ENCODE measurements around the gene UBE2H. TPM values are rescaled to one million over a fixed set of nuclear protein-coding genes. Genes with fewer than 3 reads are reported as not detected.

Gene UBE2H
- total RNA-seq, 2 donors from 2014 or later, result 92.6 to 93.4 TPM

DNA sequence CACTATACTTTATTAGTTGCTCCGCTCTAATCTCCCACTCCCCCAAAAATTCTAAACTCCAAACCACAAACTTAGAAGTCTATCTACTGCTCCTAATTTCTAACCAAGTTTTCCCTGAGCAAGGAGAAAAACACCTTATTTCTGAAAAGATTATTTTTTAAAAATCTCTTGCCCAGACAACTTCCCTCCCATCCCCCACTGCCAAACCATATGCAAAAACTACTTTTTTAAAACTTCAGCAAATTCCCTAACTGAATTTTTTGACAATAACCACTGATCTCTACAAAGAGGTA, 1.9 kb downstream of the UBE2H start:
- no peaks in the 10 kb centered on the region for H3K27me3 ChIP-seq
- WGBS, 2 donors, result 21 to 23% methylated on average over 1 of the region's 1 CpG
- peak overlapping the region; percentile 63 to 91 for H3K4me3 ChIP-seq
- intact Hi-C loops (cut with DNase I), result no loop called here
- DNase-seq (no peak), ATAC-seq (no peak)
- TF ChIP-seq POLR2A (IDR thresholded peaks at IDR 0.05), result no peak
- TF ChIP-seq, protein P1, sequence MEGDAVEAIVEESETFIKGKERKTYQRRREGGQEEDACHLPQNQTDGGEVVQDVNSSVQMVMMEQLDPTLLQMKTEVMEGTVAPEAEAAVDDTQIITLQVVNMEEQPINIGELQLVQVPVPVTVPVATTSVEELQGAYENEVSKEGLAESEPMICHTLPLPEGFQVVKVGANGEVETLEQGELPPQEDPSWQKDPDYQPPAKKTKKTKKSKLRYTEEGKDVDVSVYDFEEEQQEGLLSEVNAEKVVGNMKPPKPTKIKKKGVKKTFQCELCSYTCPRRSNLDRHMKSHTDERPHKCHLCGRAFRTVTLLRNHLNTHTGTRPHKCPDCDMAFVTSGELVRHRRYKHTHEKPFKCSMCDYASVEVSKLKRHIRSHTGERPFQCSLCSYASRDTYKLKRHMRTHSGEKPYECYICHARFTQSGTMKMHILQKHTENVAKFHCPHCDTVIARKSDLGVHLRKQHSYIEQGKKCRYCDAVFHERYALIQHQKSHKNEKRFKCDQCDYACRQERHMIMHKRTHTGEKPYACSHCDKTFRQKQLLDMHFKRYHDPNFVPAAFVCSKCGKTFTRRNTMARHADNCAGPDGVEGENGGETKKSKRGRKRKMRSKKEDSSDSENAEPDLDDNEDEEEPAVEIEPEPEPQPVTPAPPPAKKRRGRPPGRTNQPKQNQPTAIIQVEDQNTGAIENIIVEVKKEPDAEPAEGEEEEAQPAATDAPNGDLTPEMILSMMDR (IDR thresholded peaks at IDR 0.05), result no peak
- H3K4me1 ChIP-seq, result peaks cover 48% of the 10 kb centered on the region
- H3K9me3 ChIP-seq, result no peaks in the 10 kb centered on the region
- peak overlapping the region; percentile 98 to 99 (median 98) for H3K27ac ChIP-seq
- no peaks in the 10 kb centered on the region for H3K36me3 ChIP-seq (replicated peaks in 1 of 2; ENCODE audit: insufficient read depth in 1 of 2, low read depth in 2 of 2)

DNA sequence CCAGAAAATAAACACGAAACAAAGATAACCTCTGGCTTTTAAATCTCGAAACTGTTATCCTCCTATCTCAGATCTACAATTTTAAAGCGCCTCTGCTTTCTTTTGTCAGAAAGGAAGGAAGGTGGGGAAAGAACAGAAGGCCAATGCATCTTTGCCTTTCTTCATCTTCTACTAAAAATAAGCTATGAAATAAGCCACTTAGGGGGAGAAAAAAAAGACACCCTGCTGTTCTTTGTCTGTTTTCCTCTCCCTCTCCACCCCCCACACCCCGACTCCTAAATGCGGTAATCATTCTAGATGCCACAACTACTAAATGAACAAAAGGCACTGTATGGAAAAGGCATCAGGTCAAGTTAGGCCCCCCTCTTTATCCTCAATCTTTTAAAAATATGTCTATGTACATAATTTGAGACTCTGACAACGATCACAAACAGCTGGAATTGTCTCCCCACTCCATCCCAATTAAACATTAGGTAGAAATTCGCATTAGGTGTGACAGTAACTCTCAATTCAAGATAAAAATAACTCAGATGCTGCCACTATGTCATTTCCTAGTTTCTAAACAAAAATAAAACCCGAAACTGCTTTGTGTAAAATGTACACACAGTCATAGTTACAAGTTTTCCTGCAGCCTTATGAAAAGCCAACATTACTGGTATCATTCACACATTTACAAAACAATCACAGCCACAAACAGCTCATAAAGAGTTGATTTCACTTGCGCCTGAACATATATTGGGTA, 2.4 kb downstream of the UBE2H start:
- peak overlapping the region in 1 of 2 donors; percentile 63 for H3K4me3 ChIP-seq
- peak overlapping the region; percentile 98 to 99 (median 98) for H3K27ac ChIP-seq
- DNase-seq (peak in 2 of 4 donors; percentile 12 to 35), ATAC-seq (no peak)
- TF ChIP-seq, protein P1 (IDR thresholded peaks at IDR 0.05), result no peak
- peak in 1 of 3 donors; percentile 12 for TF ChIP-seq POLR2A (IDR thresholded peaks at IDR 0.05)
- H3K36me3 ChIP-seq (replicated peaks in 1 of 2; ENCODE audit: insufficient read depth in 1 of 2, low read depth in 2 of 2), result no peaks in the 10 kb centered on the region
- WGBS, 2 donors, result 6% methylated on average over 9 of the region's 9 CpGs
- H3K9me3 ChIP-seq, result no peaks in the 10 kb centered on the region
- peaks cover 49% of the 10 kb centered on the region for H3K4me1 ChIP-seq
- intact Hi-C loops (cut with DNase I), result no loop called here
- H3K27me3 ChIP-seq, result no peaks in the 10 kb centered on the region

DNA sequence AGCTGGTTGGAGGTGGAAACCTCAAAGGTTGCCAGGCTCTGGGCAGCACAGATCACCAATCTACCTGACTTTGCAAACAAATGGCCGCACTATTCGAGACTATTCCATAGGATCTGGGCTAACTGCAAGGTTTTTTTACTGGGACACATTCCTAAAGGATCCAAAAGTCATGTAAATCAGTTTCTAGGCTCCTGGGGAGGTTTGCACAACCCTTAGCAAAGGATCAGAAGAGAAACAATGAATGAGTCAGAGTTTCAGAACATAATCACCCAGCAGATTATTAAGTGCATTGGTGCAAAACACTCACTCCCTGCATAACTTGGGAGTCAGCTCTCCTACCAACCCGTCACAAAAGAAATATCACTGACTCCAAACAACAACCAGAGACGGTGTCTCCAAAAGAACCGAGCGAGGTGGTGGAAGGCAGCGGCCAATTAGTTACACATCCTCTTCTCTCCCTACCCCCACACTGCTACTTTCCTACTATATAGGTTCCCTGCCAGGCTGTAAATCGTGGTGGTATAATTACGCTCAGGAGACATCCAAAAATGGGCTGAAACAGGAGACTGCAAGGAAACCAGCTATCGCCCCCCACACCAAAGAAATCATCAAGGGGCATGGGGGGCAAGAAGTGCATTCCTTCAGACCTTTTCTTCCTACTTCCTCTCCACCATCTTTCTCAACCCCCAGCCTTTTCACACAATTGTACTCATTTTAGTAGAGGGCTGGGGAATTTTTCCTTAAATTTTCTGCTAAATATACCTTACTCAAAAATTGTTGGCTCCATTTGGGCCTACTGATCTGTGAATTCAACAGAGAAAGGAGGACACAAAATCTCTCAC, 3.2 kb downstream of the UBE2H start:
- Histone ChIP-seq H3K36me3 (replicated peaks in 1 of 2; ENCODE audit: insufficient read depth in 1 of 2, low read depth in 2 of 2) (no peaks in the 10 kb centered on the region), H3K27me3 (no peaks in the 10 kb centered on the region), H3K27ac (peak overlapping the region; percentile 98 to 99 (median 98)), H3K4me3 (peak overlapping the region in 1 of 2 donors; percentile 0), H3K9me3 (no peaks in the 10 kb centered on the region), H3K4me1 (peaks cover 49% of the 10 kb centered on the region)
- ATAC-seq, result peak; percentile 19
- intact Hi-C loops (cut with DNase I), result no loop called here
- DNase-seq, result peak in 2 of 4 donors; percentile 19 to 45
- 6 to 8% methylated on average over 10 of the region's 10 CpGs for WGBS, 2 donors
- peak; percentile 3 to 70 (median 57) for TF ChIP-seq POLR2A (IDR thresholded peaks at IDR 0.05)
- TF ChIP-seq, protein P1 (IDR thresholded peaks at IDR 0.05), result no peak

DNA sequence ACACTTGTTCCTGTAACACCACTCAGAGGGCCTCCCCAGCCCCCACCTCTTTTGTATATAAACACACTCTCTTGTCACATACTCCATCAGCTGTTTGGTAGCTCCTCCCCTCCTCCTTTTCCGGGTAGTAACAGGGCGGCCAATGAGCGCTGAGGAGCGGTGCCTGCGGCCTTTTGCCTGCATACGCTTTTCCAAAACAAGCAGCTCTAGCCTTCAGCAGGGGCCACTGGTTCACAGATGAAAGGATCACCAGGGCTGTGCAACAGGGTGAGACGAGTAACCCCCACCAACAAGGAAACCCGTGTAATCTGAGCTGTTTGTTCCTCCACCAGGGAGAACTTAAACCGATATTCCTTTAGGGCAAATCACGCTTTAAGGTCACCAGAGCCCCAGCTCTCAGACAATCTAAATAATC, 3.9 kb downstream of the UBE2H start:
- intact Hi-C loops (cut with DNase I), result no loop called here
- peak overlapping the region; percentile 98 to 99 (median 98) for H3K27ac ChIP-seq
- H3K4me1 ChIP-seq, result peaks cover 49% of the 10 kb centered on the region
- 0 to 2% methylated on average over 9 to 10 of the region's 10 CpGs for WGBS, 2 donors
- TF ChIP-seq, protein P1 (IDR thresholded peaks at IDR 0.05), result peak in 1 of 7 experiments; percentile 3
- TF ChIP-seq POLR2A (IDR thresholded peaks at IDR 0.05), result peak; percentile 47 to 91 (median 84)
- no peaks in the 10 kb centered on the region for H3K27me3 ChIP-seq
- no peaks in the 10 kb centered on the region for H3K9me3 ChIP-seq
- peak; percentile 69 for ATAC-seq
- peak; percentile 87 to 95 (median 91) for DNase-seq
- H3K4me3 ChIP-seq, result no peak overlapping the region
- no peaks in the 10 kb centered on the region for H3K36me3 ChIP-seq (replicated peaks in 1 of 2; ENCODE audit: insufficient read depth in 1 of 2, low read depth in 2 of 2)

Data from body of pancreas (tissue), 4 donors.